K562 (cell line): ENCODE data around the gene ASB11. TPM values are rescaled to one million over a fixed set of nuclear protein-coding genes. Genes with fewer than 3 reads are reported as not detected.
A peak's percentile ranks its signal among the peaks of the same experiment; 100 is the strongest.

Experiments
- ATAC-seq: fragments of 200-7000 bp; cut with Tn5 transposase; 3 replicates; pipeline ENCODE4 v1.9.1; 2020; ENCODE audit warnings: moderate library complexity
- BruUV-seq: library from RNA; stranded (reverse); fragments of 400-500 nt; replicated peaks from 2 replicates; lab custom pipeline; 2021; lab: Mats Ljungman, UMichigan
- CTCF ChIA-PET: fragments of 300-600 bp; formaldehyde crosslinking; extraction: SDS; loops from one replicate; lab custom pipeline; 2021; ENCODE audit warnings: low intra/inter-chr PET ratio; lab: Yijun Ruan, JAX
- POLR2A ChIA-PET: fragments of 300-600, 350-650 bp; sonication (Branson Sonifier 250); formaldehyde crosslinking; extraction: SDS; loops from one replicate; lab custom pipeline; 2021; ENCODE audit warnings: antibody characterized with exemption, inconsistent platforms; lab: Yijun Ruan, JAX
- DNase-seq, 4 experiments: peaks; one replicate each; pipeline versions ENCODE4 v3.0.0 to v3.0.0-alpha.2; 2011 to 2018; ENCODE audit warnings: low spot score in 3 of 4, mixed read lengths in 3 of 4; ENCODE audit errors: extremely low read depth in 1 of 4
- FAIRE-seq: peaks from 2 replicates; lab custom pipeline; 2011; peaks lifted over from hg19 to GRCh38; lab: Jason Lieb, UNC
- H2AFZ ChIP-seq: 2 replicates; pipeline ENCODE4 v1.6.0; 2011; ENCODE audit warnings: low read depth, low read length, control low read depth, inconsistent platforms
- H3K27ac ChIP-seq: fragments of 200-600 bp; 3 replicates; pipeline ENCODE4 v1.8.0; 2011; ENCODE audit warnings: low read depth, mild to moderate bottlenecking, control low read depth, inconsistent platforms, low read length, moderate library complexity, mixed read lengths; ENCODE audit errors: extremely low read depth
- H3K27me3 ChIP-seq, 2 experiments: fragments of 300-600 bp in 1 of 2; 2 replicates in 1 of 2; 3 replicates in 1 of 2; pipeline versions ENCODE4 v1.6.0 to v1.8.0; 2011; ENCODE audit warnings: inconsistent platforms in 2 of 2, low read length in 2 of 2, mild to moderate bottlenecking in 1 of 2, mixed read lengths in 1 of 2, moderate library complexity in 1 of 2; ENCODE audit not compliant: control insufficient read depth in 2 of 2, insufficient read depth in 2 of 2
- H3K36me3 ChIP-seq: fragments of 300-600 bp; 3 replicates; pipeline ENCODE4 v1.8.0; 2011; ENCODE audit warnings: mild to moderate bottlenecking, low read length, inconsistent platforms; ENCODE audit not compliant: control insufficient read depth, insufficient read depth
- H3K4me1 ChIP-seq, 2 experiments: fragments of 200-600 bp in 1 of 2; replicated peaks in 1 of 2; 2 replicates in 1 of 2; 3 replicates in 1 of 2; pipeline versions ENCODE4 v1.5.1 to v1.8.0; 2011; ENCODE audit warnings: inconsistent platforms in 2 of 2, low read length in 2 of 2, mild to moderate bottlenecking in 1 of 2, mixed read lengths in 1 of 2, moderate library complexity in 1 of 2; ENCODE audit not compliant: control insufficient read depth in 2 of 2, insufficient read depth in 2 of 2
- H3K4me2 ChIP-seq: 2 replicates; pipeline ENCODE4 v1.6.1; 2011; ENCODE audit warnings: low read length, control low read depth, inconsistent platforms, mixed read lengths; ENCODE audit not compliant: insufficient read depth
- H3K4me3 ChIP-seq: fragments of 200-600 bp; sonication (generic), shearing (Covaris generic); 2 replicates; pipeline ENCODE4 v1.5.1; 2016; ENCODE audit warnings: control low read depth, inconsistent platforms
- H3K79me2 ChIP-seq: fragments of 200-600 bp; 3 replicates; pipeline ENCODE4 v1.8.0; 2011; ENCODE audit warnings: low read length, inconsistent platforms; ENCODE audit not compliant: control insufficient read depth, insufficient read depth
- H3K9ac ChIP-seq, 2 experiments: 2 replicates each; pipeline versions ENCODE4 v1.6.0 to v1.6.1; 2011; ENCODE audit warnings: low read depth in 2 of 2, low read length in 2 of 2, control low read depth in 1 of 2, inconsistent platforms in 1 of 2, mild to moderate bottlenecking in 1 of 2, mixed read lengths in 1 of 2; ENCODE audit not compliant: insufficient read depth in 1 of 2
- H3K9me1 ChIP-seq: one replicate; pipeline ENCODE4 v1.6.0; 2011; ENCODE audit warnings: inconsistent platforms, mild to moderate bottlenecking, low read length, moderate library complexity; ENCODE audit not compliant: control insufficient read depth, insufficient read depth
- H3K9me3 ChIP-seq: replicated peaks from 2 replicates; pipeline ENCODE4 v1.5.1; 2011; ENCODE audit warnings: low read depth, low read length, inconsistent platforms; ENCODE audit not compliant: control insufficient read depth, insufficient read depth
- H4K20me1 ChIP-seq: replicated peaks from 2 replicates; pipeline ENCODE4 v1.6.1; 2011; ENCODE audit warnings: low read length, inconsistent platforms, mixed read lengths; ENCODE audit not compliant: control insufficient read depth, insufficient read depth
- ZNF384 ChIP-seq: IDR thresholded peaks from 2 replicates; pipeline ENCODE4 v1.6.1; 2012; ENCODE audit warnings: low read depth, low read length, improper control_type of control experiment
- WGBS: fragments of 100-300 bp; shearing (Covaris generic); methylation state at CpG from one replicate; pipeline ENCODE4 v1.1.6; 2016; ENCODE audit warnings: low coverage, mixed read lengths; ENCODE audit not compliant: insufficient coverage; ENCODE audit errors: missing lambda C conversion rate; 5-methylcytosine and 5-hydroxymethylcytosine counted together
- in situ Hi-C: fragments of 300-500 bp; cut with MboI; formaldehyde crosslinking; loops from 4 replicates; pipeline ENCODE4 v1.15.0; 2018; ENCODE audit warnings: inconsistent platforms, mixed read lengths
- intact Hi-C: fragments of 100-400 bp; cut with micrococcal nuclease; formaldehyde crosslinking; loops from 2 replicates; pipeline ENCODE4 v1.14.2; 2022
- polyA plus RNA-seq, 8 experiments: library from polyadenylated mRNA; depleted of rRNA in 4 of 8; stranded (reverse) in 5 of 8; unstranded in 3 of 8; fragments of >200 nt; fragmentation: Nextera tagmentation in 2 of 8; fragmentation: Illumina TruSeq in 1 of 8; extraction: Ambion mirVana in 2 of 8; extraction: Trizol in 1 of 8; gene quantifications; 2 replicates each; pipeline versions ENCODE4 v1.2.1 to v1.2.3, GENCODE V29; 2011 to 2014; ENCODE audit warnings: inconsistent platforms in 1 of 8, missing spikeins in 1 of 8
- total RNA-seq, 7 experiments: library from RNA; depleted of rRNA in 6 of 7; stranded (reverse); fragments of >200 nt in 6 of 7; fragmentation: Illumina TruSeq in 2 of 7; extraction: Trizol in 2 of 7; gene quantifications; 2 replicates each; pipeline versions ENCODE4 v1.2.1 to v1.2.3, GENCODE V29; 2011 to 2021; ENCODE audit warnings: low replicate concordance in 1 of 7
- TF ChIP-seq, protein P1 (sequence below), 2 experiments: fragments of 450-650 bp in 1 of 2; sonication (generic) in 1 of 2; formaldehyde crosslinking in 1 of 2; IDR thresholded peaks; 2 replicates each; pipeline versions ENCODE4 v1.7.1 to v1.9.0; 2016 to 2022; ENCODE audit warnings: inconsistent platforms in 1 of 2, mild to moderate bottlenecking in 1 of 2, missing genetic modification reagents in 1 of 2

ASB11 gene
- total and polyA plus RNA-seq, 9 of the 15 experiments (the other 6 are each of a cell fraction or from before 2014, with no cell fraction given), result not detected

GRCh38 chrX:15236146-15236545, 79.3 kb downstream of the ASB11 start:
- Histone ChIP-seq H3K27me3 (no peaks in the 10 kb centered on the region), H3K4me1 (no peaks in the 10 kb centered on the region), H3K79me2 (no peaks in the 10 kb centered on the region), H2AFZ (peak overlapping the region; percentile 55; the same call in 1 of the 2 replicates), H3K4me3 (no peak overlapping the region), H3K9me3 (no peaks in the 10 kb centered on the region), H3K9me1 (no peaks in the 10 kb centered on the region), H3K27ac (no peak overlapping the region), H3K9ac (no peak overlapping the region), H4K20me1 (no peaks in the 10 kb centered on the region), H3K36me3 (no peaks in the 10 kb centered on the region)
- POLR2A ChIA-PET, result no interaction called here
- DNase-seq (no peak), FAIRE-seq (no peak), ATAC-seq (no peak)
- BruUV-seq, result no TSS peak
- in situ Hi-C loops, result no loop called here
- 0% methylated on average over 3 of the region's 3 CpGs for WGBS
- TF ChIP-seq, protein P1, sequence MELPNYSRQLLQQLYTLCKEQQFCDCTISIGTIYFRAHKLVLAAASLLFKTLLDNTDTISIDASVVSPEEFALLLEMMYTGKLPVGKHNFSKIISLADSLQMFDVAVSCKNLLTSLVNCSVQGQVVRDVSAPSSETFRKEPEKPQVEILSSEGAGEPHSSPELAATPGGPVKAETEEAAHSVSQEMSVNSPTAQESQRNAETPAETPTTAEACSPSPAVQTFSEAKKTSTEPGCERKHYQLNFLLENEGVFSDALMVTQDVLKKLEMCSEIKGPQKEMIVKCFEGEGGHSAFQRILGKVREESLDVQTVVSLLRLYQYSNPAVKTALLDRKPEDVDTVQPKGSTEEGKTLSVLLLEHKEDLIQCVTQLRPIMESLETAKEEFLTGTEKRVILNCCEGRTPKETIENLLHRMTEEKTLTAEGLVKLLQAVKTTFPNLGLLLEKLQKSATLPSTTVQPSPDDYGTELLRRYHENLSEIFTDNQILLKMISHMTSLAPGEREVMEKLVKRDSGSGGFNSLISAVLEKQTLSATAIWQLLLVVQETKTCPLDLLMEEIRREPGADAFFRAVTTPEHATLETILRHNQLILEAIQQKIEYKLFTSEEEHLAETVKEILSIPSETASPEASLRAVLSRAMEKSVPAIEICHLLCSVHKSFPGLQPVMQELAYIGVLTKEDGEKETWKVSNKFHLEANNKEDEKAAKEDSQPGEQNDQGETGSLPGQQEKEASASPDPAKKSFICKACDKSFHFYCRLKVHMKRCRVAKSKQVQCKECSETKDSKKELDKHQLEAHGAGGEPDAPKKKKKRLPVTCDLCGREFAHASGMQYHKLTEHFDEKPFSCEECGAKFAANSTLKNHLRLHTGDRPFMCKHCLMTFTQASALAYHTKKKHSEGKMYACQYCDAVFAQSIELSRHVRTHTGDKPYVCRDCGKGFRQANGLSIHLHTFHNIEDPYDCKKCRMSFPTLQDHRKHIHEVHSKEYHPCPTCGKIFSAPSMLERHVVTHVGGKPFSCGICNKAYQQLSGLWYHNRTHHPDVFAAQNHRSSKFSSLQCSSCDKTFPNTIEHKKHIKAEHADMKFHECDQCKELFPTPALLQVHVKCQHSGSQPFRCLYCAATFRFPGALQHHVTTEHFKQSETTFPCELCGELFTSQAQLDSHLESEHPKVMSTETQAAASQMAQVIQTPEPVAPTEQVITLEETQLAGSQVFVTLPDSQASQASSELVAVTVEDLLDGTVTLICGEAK (IDR thresholded peaks at IDR 0.05), result peak; percentile 94
- TF ChIP-seq, protein P1 (CRISPR knock-in tag; IDR thresholded peaks at IDR 0.05), result peak; percentile 78
- no peak for TF ChIP-seq ZNF384
- TF ChIP-seq, all 486 proteins: peak for 1
- no peak overlapping the region for H3K4me2 ChIP-seq
- intact Hi-C loops, result no loop called here
- CTCF ChIA-PET, result no interaction called here
